T-helper 2 cell treated with Interferon-gamma antibody and Interleukin-4, amounts not matched to agents 100 ng/mL and 5 ng/mL, for 36 hours (primary cell): ENCODE measurements around the gene MAPK1. TPM values are rescaled to one million over a fixed set of nuclear protein-coding genes. Genes with fewer than 3 reads are reported as not detected.
"Not testable (repeated sequence)": the region's sequence is repeated elsewhere in the genome, so short reads cannot be mapped to it uniquely, and the experiment has no call there.

Source experiments
- intact Hi-C: fragments of 100-400 bp; cut with micrococcal nuclease; formaldehyde crosslinking; loops from one replicate; pipeline ENCODE4 v1.15.1; 2023
- total RNA-seq: library from RNA; stranded (reverse); gene quantifications from 2 replicates; pipeline ENCODE4 v1.2.3, GENCODE V29; 2022

Gene MAPK1
- total RNA-seq, 1 donor from 2014 or later = 123 TPM

DNA sequence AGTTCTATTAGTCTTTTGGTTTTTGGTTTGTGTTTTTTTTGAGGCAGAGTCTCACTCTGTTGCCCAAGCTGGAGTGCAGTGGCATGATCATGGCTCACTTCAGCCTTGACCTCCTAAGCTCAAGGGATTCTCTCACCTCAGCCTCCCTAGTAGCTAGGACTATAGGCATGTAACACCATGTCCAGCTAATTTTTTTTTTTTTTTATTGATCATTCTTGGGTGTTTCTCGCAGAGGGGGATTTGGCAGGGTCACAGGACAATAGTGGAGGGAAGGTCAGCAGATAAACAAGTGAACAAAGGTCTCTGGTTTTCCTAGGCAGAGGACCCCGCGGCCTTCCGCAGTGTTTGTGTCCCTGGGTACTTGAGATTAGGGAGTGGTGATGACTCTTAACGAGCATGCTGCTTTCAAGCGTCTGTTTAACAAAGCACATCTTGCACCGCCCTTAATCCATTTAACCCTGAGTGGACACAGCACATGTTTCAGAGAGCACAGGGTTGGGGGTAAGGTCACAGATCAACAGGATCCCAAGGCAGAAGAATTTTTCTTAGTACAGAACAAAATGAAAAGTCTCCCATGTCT, 15.4 kb upstream of the MAPK1 start:
- intact Hi-C loops = not testable (repeated sequence)

DNA sequence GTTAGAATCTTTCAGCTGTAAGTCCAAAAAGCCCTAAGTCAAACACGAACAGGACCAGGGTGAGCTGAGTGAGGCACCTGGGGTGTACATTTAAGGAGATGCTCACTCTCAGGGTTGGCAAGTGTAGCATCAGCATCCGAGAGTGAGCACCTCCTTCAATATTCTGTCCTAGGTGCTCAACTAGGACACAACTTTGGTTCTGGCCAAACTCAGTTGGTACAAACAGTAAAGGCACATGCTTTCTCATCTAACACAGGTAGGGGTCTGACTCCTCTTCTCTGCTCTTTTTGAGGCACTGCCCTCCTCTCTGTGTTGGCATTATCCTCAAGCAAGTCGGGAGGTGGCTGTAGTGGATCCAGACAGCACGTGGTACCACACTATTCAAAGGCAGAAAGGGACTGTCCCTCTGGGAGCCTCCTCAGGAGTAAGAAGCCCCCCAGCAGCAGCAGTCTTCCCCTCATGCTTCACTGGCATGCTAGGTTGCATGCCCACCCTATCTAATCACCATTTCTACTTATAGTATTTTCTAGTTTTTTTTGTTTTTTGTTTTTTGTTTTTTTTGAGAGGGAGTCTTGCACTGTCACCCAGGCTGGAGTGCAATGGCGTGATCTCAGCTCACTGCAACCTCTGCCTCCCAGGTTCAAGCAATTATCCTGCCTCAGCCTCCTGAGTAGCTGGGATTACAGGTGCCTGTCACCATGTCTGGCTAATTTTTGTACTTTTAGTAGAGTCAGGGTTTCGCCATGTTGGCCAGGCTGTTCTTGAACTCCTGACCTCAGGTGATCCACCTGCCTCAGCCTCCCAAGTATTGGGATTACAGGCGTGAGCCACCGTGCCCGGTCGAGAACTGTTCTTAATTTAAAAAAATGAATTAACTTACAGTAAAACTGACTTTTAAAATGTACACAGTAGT, 14.7 kb upstream of the MAPK1 start:
- intact Hi-C loops = no loop called here

DNA sequence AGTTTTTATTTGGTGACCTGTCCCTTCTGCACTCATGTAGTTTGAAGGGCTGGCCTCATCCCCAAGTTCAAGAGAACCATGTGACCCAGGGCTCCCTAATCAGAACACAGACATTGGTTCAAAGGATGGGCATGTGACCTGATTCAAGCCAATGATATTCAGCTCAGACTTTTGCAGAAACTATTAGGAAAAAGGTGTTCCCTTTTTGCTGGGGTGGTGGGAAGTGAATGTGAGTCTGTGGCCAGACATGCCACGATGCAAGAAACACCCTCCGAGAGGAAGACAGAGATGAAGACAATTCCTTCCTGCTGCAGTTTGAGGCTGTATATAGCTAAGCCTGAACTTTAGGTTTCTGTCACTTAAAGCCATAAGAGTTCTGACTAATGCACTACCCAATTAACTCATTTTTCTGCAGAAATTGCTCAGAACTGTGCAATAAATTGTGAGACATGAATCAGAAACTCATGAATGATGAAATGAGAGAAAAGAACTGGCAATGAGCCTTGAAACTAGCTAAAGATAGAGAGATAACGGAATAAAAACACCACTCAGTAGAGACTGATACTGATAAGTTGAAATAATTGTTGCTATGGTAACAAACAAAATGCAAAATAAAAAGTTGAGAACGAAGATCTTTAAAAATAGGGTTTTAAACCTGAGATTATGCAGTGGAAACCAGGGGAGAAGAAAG, 9.2 kb upstream of the MAPK1 start:
- intact Hi-C loops = loop anchor here (2.0 kb wide), 1 partner anchor 60 kb away; no protein-coding TSS in a partner anchor

DNA sequence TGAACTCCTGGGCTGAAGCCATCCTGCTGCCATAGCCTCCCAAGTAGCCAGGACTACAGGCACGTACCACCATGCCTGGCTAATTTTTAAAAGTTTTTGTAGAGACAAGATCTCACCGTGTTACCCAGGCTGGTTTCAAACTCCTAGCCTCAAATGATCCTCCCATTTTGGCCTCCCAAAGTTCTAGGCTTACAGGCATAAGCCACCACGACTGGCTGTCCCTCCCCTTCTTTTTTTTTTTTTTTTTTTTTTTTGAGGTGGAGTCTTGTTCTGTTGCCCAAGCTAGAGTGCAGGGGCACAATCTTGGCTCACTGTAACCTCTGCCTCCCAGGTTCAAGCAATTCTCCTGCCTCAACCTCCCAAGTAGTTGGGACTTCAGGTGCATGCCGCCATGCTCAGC, 7.5 kb upstream of the MAPK1 start:
- intact Hi-C loops = not testable (repeated sequence)

DNA sequence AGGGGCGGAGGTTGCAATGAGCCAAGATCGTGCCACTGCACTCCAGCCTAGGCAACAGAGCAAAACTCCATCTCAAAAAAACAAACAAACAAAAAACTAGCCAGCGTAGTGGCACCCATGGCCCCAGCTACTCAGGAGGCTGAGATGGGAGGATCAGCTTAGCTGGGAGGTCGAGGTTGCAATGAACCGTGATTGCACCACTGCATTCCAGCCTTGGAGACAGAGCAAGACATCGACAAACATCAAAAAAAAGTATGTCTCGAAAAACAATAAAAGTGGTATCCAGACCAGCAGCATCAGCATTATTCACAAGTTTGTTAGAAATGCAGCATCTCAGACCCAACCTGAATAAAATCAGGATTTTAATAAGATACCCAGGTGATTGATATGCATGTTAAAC, 6.2 kb upstream of the MAPK1 start:
- intact Hi-C loops = no loop called here

DNA sequence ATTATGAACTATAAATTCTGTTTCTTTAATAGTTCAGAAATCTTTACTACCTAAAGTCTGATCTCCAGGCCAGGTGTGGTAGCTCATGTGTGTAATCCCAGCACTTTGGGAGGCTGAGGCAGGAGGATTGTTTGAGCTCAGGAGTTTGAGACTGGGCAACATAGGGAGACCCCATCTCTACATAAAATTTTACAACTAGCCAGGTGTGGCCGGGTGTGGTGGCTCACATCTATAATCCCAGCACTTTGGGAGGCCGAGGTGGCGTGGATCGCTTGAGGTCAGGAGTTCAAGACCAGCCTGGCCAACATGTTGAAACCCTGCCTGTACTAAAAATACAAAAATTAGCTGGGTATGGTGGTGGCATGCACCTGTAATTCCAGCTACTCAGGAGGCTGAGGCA, 5.3 kb upstream of the MAPK1 start:
- intact Hi-C loops = not testable (repeated sequence)

DNA sequence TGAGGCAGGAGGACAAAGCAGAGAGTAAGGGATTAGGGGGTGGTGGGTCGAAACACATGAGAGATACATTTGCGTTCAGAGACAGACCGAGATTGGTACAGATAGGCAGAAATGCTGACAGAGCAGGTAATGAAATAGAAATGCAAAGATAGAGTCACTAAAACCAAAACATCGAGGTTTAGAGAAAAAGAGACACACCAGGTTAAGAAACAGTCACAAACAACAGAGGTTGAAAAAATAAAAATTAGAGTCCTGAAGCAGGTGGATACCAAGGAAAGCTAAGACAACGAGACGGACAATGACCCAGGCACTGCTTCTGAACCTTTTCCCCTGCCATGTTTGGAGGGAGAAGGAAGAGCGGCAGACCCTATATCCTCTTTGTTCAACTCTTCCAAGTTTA, 1.2 kb upstream of the MAPK1 start:
- intact Hi-C loops = loop anchor here (10.0 kb wide), 1 partner anchor 134 kb away; the partner anchor contains the start of gene YPEL1

DNA sequence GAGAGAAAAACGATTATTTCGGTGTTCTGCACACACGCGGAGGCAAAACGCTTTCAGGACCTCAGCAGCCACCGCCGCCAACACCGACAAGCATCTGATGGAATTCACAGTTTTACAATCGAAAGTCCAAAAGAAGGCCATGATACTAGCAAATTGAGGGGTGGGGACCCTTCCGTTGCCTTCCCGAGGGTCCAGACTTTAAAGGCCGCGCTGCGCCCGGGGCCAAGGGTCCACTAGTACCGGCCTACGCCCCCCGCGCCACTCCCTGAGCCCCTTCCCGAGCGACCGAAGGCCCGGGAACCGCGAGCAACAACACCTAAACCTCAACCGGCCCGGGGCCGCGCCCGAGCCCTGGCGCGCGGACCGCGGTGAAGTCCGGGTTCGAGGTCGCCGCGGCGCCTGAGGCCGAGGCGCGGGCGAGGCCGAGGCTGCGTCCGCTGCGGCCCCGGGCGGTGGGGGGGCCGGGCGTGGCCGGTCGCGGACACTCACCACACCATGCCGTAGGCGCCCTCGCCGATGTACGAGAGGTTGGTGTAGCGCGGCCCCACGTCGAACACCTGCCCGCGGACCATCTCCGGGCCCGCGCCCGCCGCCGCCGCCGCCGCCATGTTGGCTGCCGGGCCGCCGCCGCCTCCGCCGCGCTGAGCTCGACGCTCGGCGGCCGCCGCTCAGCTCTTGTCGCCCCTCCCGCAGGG, 465 bp downstream of the MAPK1 start:
- intact Hi-C loops = loop anchor here (2.0 to 10.0 kb wide), 2 partner anchors 50 to 132 kb away; partner anchors contain the start of gene YPEL1

DNA sequence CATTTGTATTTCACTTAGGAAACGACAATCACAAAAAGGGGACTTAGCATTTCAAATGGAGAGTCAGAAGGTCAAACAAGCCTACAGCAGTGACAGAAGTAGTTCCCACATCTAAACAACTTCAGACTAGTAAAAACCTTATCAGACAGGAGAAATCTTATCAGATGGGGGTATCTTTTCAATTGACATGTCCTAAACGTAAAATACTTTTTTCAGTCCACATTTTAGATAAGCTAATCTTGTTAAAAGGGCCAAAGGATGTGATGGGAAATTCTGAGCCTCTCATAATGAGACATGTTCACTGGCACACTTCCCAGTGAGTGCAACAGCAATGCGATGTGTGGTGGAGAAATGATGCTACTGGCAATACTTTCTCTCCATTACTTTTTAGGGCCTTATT, 2.4 kb downstream of the MAPK1 start:
- intact Hi-C loops = loop anchor here (10.0 kb wide), 1 partner anchor 130 kb away; the partner anchor contains the start of gene YPEL1

DNA sequence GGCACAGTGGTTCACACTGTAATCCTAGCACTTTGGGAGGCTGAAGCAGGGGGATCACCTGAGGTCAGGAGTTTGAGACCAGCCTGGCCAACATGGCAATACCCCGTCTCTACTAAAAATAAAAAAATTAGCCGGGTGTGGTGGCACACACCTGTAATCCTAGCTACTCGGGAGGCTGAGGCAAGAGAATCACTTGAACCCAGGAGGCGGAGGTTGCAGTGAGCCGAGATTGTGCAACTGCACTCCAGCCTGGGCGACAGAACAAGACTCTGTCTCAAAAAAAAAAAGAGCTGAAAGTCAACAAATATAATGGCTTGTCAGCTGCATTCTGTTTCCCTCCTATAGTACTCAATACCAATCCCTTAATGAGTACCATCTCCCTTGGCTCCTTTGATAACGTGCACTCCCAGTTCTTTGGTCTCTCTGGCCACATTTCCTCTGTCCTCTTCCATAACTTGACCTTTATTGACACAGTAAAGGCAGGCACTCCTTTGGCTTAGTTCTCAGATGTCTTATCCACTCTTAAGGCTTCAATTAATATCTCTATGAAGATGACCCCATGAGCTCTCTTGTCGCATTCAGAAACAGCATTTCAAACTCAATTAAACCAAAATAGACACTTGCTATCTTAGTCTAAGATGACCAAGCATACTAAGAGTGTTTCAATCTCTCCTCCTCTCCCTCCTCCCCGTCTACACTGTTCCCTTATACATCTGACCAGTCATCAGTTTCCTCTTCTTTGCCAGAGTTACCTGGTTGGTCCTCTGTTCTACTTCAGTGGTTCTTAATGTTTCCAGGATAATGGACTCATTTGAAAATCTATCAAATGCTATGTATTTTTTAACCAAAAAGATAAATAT, 4.8 kb downstream of the MAPK1 start:
- intact Hi-C loops = loop anchor here (10.0 kb wide), 1 partner anchor 128 kb away; the partner anchor contains the start of gene YPEL1

DNA sequence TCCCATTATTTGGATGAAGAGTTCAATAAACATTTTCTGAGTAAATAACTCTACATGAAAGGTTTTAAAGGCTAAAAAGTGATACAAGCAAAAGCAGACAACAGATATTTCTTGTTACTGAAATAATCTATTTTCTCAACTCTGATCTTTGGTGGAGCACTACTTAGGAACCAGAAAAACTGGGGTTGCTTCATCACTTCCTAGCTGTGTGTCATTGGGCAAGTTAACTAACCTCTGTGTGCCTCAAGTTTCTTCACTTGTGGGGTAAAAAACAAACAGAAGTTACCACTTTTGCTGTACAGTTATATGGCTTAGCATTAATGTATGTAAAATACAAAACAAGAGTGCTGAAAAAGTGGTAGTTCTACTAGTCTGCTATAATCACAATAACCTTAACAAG, 5.6 kb downstream of the MAPK1 start:
- intact Hi-C loops = loop anchor here (10.0 kb wide), 1 partner anchor 127 kb away; the partner anchor contains the start of gene YPEL1

DNA sequence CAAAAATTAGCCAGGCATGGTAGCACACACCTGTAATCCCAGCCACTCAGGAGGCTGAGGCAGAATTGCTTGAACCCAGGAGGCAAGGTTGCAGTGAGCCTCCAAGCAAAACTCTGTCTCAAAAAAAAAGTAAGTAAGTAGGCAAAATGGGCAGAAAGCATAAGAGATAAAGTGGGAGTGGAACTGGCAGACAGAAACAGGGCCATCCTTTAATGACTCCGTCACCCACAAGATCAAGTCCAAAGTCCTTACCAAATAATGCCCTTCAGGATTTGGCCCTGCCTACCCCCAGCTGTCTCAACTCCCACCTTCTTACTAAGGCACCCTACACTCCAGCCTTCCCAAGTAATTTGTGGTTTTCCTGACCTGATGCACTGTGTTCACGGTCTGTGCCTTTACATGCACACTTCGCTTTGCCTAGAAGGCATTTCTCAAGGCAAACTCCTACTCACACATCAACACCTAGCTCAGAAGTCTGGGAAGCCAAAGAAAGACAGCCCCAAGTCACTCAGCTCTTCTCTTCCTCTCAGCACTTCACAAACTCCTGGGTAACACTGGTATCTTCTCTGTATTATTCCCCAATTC, 6.1 kb downstream of the MAPK1 start:
- intact Hi-C loops = loop anchor here (10.0 kb wide), 1 partner anchor 127 kb away; the partner anchor contains the start of gene YPEL1

DNA sequence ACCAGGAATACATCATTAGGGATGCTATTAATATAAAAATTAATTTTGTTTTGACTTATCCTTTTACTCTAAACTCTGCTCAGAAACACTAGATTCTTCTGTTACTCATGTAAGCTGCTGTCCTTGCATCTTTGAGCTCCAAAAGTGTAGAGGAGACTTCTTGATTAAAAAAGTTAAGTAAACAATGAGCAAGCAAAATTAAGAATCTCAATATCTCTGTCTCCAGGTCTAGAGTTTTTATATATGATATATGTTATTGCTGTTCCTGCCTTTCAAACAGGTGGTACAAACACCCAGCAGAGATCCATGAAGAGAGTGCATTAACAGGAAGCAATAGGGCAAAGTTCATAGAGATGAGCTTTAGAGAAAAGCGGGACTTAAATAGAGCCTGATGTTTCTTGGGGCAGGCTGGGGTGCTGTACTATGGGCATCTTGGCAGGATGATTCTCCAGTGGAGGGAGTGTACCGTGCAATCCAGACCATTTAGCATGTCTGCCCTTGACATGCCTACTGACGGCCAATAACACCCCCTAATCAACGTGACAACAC, 6.9 kb downstream of the MAPK1 start:
- intact Hi-C loops = loop anchor here (10.0 kb wide), 1 partner anchor 126 kb away; the partner anchor contains the start of gene YPEL1

DNA sequence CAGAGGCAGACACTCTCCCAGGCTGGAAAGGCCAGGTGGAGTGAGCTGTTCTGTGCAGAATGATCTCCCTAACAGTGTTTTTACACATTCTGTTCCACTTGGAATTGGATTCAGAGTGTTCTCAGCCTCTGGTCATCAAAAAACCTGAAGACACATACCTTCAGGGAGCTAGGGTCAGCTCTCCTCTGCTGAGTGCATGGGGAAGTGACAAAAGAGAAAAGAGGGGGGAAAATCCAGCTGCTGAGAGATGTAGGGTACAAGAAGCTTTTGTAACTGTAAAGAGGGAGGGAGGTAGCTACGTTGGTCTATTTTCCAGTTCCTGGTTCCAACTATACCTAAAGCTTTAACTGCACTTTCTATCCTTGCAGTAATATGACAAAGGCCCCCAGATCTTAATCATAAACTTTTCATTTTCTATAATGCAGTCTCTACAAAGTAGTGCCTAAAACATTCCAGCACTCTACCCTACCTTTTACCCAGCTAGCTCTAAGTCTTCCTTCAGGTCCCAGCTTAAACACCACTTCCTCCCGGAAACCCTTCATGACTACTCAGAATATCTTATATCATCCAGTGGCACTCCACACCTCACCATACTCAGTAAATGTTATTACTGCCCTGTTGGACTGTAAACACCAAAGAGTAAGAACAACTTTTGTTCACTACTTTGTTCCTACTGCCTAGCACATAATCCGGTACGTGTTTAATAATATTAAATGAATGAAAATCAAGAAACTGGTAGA, 9.2 kb downstream of the MAPK1 start:
- intact Hi-C loops = no loop called here

DNA sequence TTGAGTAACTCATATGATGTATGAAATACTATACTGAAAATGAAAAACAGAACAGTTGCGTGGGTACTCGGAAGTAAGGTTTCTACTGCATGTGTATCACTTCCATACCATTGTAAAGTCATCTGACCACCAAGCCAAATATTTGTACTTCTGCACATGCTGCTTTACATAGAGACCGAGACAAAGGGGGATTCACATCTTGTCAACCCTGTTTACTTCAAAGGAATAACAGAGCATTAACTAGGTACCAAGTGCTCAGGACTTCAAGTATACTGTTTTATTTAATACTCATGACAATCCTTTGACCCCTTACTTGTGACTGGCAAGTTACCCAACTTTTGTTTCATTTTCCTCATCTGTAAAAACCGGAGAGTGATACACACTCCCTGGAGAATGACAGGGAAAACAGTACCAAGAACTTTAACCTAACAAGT, 9.9 kb downstream of the MAPK1 start:
- intact Hi-C loops = no loop called here

DNA sequence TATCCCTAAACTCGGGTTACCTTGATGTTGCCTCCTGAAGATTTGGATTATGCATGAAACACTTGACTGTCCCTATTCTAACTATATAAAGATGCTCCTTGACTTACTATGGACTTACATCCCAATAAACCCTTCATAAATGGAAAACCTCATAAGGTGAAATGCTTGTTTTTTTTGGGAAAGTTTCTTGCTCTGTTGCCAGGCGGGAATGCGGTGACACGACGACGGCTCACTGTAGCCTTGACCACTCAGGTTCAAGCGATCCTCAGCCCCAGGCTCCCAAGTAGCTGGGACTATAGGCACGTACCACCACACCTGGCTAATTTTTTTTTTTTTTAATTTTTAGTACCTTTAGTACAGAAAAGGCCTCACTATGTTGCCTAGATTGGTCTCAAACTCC, 10.6 kb downstream of the MAPK1 start:
- intact Hi-C loops = no loop called here

DNA sequence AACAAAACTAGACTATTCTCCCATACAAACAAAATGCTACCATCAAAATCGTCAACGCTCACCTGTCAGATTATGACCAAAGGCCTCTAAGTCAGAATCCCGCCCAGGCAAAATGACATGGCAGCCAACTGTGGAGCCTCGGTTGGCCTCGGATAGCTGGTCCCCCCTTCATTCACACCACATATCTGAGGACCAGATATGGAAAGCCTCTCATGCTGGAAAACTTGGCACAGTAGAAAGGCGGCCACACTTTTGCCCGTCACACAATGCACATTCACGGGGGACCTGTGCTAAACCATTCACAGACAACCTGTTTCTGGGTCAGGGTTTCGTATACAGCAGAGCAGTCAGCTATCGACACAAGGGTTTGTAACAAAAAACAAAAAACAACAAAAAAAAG, 11.2 kb downstream of the MAPK1 start:
- intact Hi-C loops = no loop called here

DNA sequence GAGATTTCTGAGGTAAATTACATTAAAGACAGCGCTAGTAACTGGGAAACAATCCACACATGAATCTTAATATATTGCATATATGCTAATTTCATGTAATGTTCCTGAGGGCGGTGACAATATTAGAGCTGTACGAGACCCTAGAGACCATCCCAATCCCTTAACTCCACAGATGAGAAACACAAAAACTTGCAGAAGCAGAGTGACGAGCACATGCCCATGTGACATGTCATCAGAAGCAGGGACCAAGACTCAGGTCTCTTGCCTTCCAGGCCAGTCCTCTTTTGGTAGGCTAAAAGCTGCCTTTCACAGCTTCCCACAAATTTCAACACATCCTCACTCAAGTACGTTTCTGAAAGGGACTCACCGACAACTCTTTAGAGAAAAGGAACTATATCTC, 11.8 kb downstream of the MAPK1 start:
- intact Hi-C loops = no loop called here

DNA sequence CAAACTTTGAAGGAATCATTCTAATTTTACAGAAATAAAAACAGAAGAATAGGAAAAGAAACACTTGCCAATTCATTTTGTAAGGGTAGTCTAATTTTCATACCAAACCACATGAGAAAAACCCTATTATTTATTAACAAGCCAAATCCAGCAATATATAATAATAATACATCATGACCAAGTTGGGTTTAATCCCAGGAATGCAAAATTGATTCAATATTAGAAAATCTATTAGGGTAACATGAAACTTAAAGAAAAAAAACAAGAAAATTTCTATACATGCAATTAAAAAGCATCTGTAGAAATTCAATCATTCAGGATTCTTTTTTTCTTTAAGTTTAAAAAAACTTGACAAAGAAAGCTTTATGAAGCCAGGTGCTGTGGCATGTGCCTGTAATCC, 16.8 kb downstream of the MAPK1 start:
- intact Hi-C loops = no loop called here
